CD14-positive monocyte (primary cell): ENCODE measurements around the gene ZNF557. TPM values are rescaled to one million over a fixed set of nuclear protein-coding genes. Genes with fewer than 3 reads are reported as not detected.

Experiments used
- DNase-seq, 3 donors: peaks; one replicate each; pipeline ENCODE4 v3.0.0-alpha.2; 2011 to 2022
- H2AFZ ChIP-seq: 2 replicates; pipeline ENCODE4 v1.6.0; 2012; ENCODE audit warnings: mild to moderate bottlenecking, low read depth, low read length, inconsistent platforms; ENCODE audit not compliant: insufficient read depth, poor library complexity, severe bottlenecking
- H3K27ac ChIP-seq, 2 donors: 1 replicate in 1 of 2; 2 replicates in 1 of 2; pipeline ENCODE4 v1.5.1; 2012 to 2013; ENCODE audit warnings: low read length in 2 of 2, control low read depth in 1 of 2, inconsistent platforms in 1 of 2, low read depth in 1 of 2, mild to moderate bottlenecking in 1 of 2
- H3K27me3 ChIP-seq, 2 donors: one replicate each; pipeline versions ENCODE4 v1.6.0 to v1.6.1; 2011 to 2013; ENCODE audit warnings: low read length in 2 of 2; ENCODE audit not compliant: control insufficient read depth in 2 of 2, insufficient read depth in 2 of 2
- H3K36me3 ChIP-seq, 2 donors: replicated peaks in 1 of 2; 1 replicate in 1 of 2; 2 replicates in 1 of 2; pipeline versions ENCODE4 v1.5.1 to v1.6.1; 2012 to 2013; ENCODE audit warnings: low read length in 2 of 2, control low read depth in 1 of 2, inconsistent platforms in 1 of 2, mild to moderate bottlenecking in 1 of 2; ENCODE audit not compliant: insufficient read depth in 2 of 2, control insufficient read depth in 1 of 2
- H3K4me1 ChIP-seq, 2 donors: 1 replicate in 1 of 2; 2 replicates in 1 of 2; pipeline versions ENCODE4 v1.5.1 to v1.6.1; 2012 to 2013; ENCODE audit warnings: low read length in 2 of 2, control low read depth in 1 of 2, inconsistent platforms in 1 of 2, mild to moderate bottlenecking in 1 of 2, moderate library complexity in 1 of 2; ENCODE audit not compliant: insufficient read depth in 2 of 2, control insufficient read depth in 1 of 2
- H3K4me2 ChIP-seq: replicated peaks from 2 replicates; pipeline ENCODE3; 2012; ENCODE audit warnings: low read length, moderate library complexity, mild to moderate bottlenecking; ENCODE audit not compliant: poor library complexity, severe bottlenecking; ENCODE audit errors: extremely low read depth
- H3K4me3 ChIP-seq, 3 experiments: fragments of 200-600 bp in 1 of 3; sonication (generic) in 1 of 3; replicated peaks in 1 of 3; 1 replicate in 2 of 3; 2 replicates in 1 of 3; pipeline ENCODE4 v1.5.1; 2011 to 2013; ENCODE audit warnings: low read length in 3 of 3, mild to moderate bottlenecking in 3 of 3, control low read depth in 2 of 3, low read depth in 2 of 3, inconsistent platforms in 1 of 3, moderate library complexity in 1 of 3
- H3K79me2 ChIP-seq: 2 replicates; pipeline ENCODE4 v1.6.0; 2012; ENCODE audit warnings: mild to moderate bottlenecking, control low read depth, inconsistent platforms, low read length, moderate library complexity; ENCODE audit not compliant: insufficient read depth
- H3K9ac ChIP-seq: 2 replicates; pipeline ENCODE4 v1.6.0; 2017; ENCODE audit warnings: low read length, mild to moderate bottlenecking; ENCODE audit not compliant: insufficient read depth, poor library complexity, severe bottlenecking
- H3K9me3 ChIP-seq, 2 donors: replicated peaks in 1 of 2; 1 replicate in 1 of 2; 2 replicates in 1 of 2; pipeline versions ENCODE4 v1.5.1 to v1.6.1; 2012 to 2013; ENCODE audit warnings: low read length in 2 of 2, control low read depth in 1 of 2; ENCODE audit not compliant: control insufficient read depth in 1 of 2, insufficient read depth in 1 of 2
- H4K20me1 ChIP-seq: 2 replicates; pipeline ENCODE4 v1.6.0; 2012; ENCODE audit warnings: mild to moderate bottlenecking, low read length, control low read depth, moderate library complexity; ENCODE audit not compliant: insufficient read depth
- H3K27ac Mint-ChIP-seq, 7 donors: one replicate each; pipeline ENCODE4 v1.8.0; 2020; ENCODE audit warnings: mild to moderate bottlenecking in 7 of 7, mixed read lengths in 7 of 7, moderate library complexity in 6 of 7, inconsistent platforms in 2 of 7
- H3K27me3 Mint-ChIP-seq, 3 donors: one replicate each; pipeline ENCODE4 v1.8.0; 2021 to 2022; ENCODE audit warnings: low read depth in 3 of 3, mild to moderate bottlenecking in 3 of 3, mixed read lengths in 3 of 3, moderate library complexity in 3 of 3, inconsistent platforms in 1 of 3
- H3K36me3 Mint-ChIP-seq, 2 donors: one replicate each; pipeline ENCODE4 v1.8.0; 2020; ENCODE audit warnings: mixed read lengths in 2 of 2, inconsistent platforms in 1 of 2, mild to moderate bottlenecking in 1 of 2
- H3K4me1 Mint-ChIP-seq: one replicate; pipeline ENCODE4 v1.8.0; 2020; ENCODE audit warnings: mild to moderate bottlenecking, mixed read lengths
- H3K4me3 Mint-ChIP-seq, 2 donors: one replicate each; pipeline ENCODE4 v1.8.0; 2020; ENCODE audit warnings: mild to moderate bottlenecking in 2 of 2, mixed read lengths in 2 of 2, moderate library complexity in 1 of 2
- H3K9me3 Mint-ChIP-seq, 7 donors: one replicate each; pipeline ENCODE4 v1.8.0; 2020 to 2022; ENCODE audit warnings: mixed read lengths in 7 of 7, mild to moderate bottlenecking in 6 of 7, moderate library complexity in 6 of 7, inconsistent platforms in 2 of 7
- CTCF ChIP-seq: fragments of 200-600 bp; IDR thresholded peaks from one replicate; pipeline ENCODE4 v1.8.0; 2022; ENCODE audit warnings: antibody characterized with exemption, mild to moderate bottlenecking
- WGBS: methylation state at CpG from one replicate; pipeline ENCODE4 v1.1.5; 2013; ENCODE audit warnings: missing lambda C conversion rate; ENCODE audit not compliant: insufficient coverage; 5-methylcytosine and 5-hydroxymethylcytosine counted together
- intact Hi-C, 2 donors: fragments of 100-400 bp; cut with micrococcal nuclease; formaldehyde crosslinking; loops; one replicate each; pipeline versions ENCODE4 v1.15.0 to v1.15.1; 2023
- polyA plus RNA-seq, 3 donors: library from polyadenylated mRNA; depleted of rRNA in 1 of 3; unstranded in 2 of 3; stranded (reverse) in 1 of 3; fragments of 300-500 nt in 2 of 3; fragments of >200 nt in 1 of 3; fragmentation: Illumina TruSeq in 2 of 3; gene quantifications; 1 replicate in 2 of 3; 2 replicates in 1 of 3; pipeline ENCODE4 v1.2.3, GENCODE V29; 2012 to 2021

ZNF557 gene
- polyA plus RNA-seq, 3 donors: 0.87 to 3.4 (median 1.7) TPM

DNA sequence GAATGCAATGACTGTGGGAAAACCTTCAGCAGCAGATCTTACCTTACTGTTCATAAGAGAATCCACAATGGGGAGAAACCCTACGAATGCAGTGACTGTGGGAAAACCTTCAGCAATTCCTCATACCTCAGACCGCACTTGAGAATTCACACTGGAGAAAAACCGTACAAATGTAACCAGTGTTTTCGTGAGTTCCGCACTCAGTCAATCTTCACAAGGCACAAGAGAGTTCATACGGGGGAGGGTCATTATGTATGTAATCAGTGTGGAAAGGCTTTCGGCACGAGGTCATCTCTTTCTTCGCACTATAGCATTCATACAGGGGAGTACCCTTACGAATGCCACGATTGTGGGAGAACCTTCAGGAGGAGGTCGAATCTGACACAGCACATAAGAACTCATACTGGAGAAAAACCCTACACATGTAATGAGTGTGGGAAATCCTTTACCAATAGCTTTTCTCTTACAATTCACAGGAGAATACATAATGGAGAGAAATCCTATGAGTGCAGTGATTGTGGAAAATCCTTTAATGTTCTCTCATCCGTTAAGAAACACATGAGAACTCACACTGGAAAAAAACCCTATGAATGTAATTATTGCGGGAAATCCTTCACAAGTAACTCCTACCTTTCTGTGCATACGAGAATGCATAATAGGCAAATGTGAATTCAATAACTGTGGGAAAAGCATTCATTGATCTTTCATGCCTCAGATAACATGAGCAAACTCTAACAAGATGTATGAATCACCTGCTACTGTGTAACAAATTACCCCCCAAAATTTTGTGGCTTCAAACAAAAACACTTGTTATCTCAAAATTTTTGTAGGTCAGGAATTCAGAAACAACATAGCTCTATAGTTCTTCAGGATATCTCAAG, 13.8 kb downstream of the ZNF557 start:
- peaks cover 0 to 2% (median 0%) of the 10 kb centered on the region in 3 donors for H3K27me3 Mint-ChIP-seq
- H3K27ac Mint-ChIP-seq: no peak overlapping the region
- H3K36me3 Mint-ChIP-seq: peaks cover 54 to 64% of the 10 kb centered on the region in 2 donors
- H3K4me3 Mint-ChIP-seq: no peak overlapping the region
- Histone ChIP-seq H3K9ac (no peak overlapping the region), H2AFZ (no peak overlapping the region), H3K27me3 (no peaks in the 10 kb centered on the region), H4K20me1 (no peaks in the 10 kb centered on the region), H3K27ac (no peak overlapping the region), H3K4me1 (no peaks in the 10 kb centered on the region), H3K4me2 (no peak overlapping the region), H3K79me2 (peaks cover 4% of the 10 kb centered on the region), H3K9me3 (peaks cover 84 to 100% of the 10 kb centered on the region in 2 donors), H3K4me3 (peak overlapping the region in 1 of 3 experiments; percentile 26), H3K36me3 (peaks cover 57 to 66% of the 10 kb centered on the region in 2 donors)
- intact Hi-C loops: no loop called here
- no peak for TF ChIP-seq CTCF
- no peak for DNase-seq
- peaks cover 52 to 99% (median 98%) of the 10 kb centered on the region in 7 donors for H3K9me3 Mint-ChIP-seq
- H3K4me1 Mint-ChIP-seq: no peaks in the 10 kb centered on the region
- WGBS: no CpG with 5 or more reads among the region's 15 CpGs

DNA sequence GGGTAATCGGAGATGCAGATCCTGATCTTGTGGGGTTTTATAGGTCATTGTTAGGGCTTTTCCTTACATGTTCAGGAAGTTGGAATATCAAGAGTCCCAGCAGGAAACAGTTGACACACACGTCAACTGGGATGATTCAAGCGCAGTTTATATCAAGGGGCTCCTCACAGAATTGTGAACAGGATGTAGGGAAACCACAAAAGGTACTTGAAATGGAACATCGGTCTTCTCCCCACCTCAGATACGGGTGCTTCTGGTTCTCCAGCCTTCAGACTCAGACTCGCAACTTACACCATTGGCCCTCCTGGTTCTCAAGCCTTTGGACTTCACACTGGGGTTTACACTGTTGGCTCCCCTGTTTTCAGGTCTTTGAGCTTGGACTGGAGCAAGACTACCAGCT, 19.5 kb downstream of the ZNF557 start:
- Histone ChIP-seq H3K4me1 (no peaks in the 10 kb centered on the region), H4K20me1 (no peaks in the 10 kb centered on the region), H3K9me3 (peaks cover 91 to 97% of the 10 kb centered on the region in 2 donors), H3K27ac (no peak overlapping the region), H3K4me2 (no peak overlapping the region), H3K4me3 (no peak overlapping the region), H3K36me3 (peaks cover under 1 to 10% of the 10 kb centered on the region in 2 donors), H2AFZ (no peak overlapping the region), H3K9ac (no peak overlapping the region), H3K79me2 (no peaks in the 10 kb centered on the region), H3K27me3 (no peaks in the 10 kb centered on the region)
- intact Hi-C loops: no loop called here
- DNase-seq: no peak
- no peak for TF ChIP-seq CTCF
- H3K27me3 Mint-ChIP-seq: peaks cover 0 to 3% (median 0%) of the 10 kb centered on the region in 3 donors
- WGBS: 100% methylated on average over 4 of the region's 6 CpGs
- H3K36me3 Mint-ChIP-seq: peaks cover 0 to 15% of the 10 kb centered on the region in 2 donors
- peaks cover 45 to 98% (median 97%) of the 10 kb centered on the region in 7 donors for H3K9me3 Mint-ChIP-seq
- H3K27ac Mint-ChIP-seq: no peak overlapping the region
- H3K4me3 Mint-ChIP-seq: no peak overlapping the region
- no peaks in the 10 kb centered on the region for H3K4me1 Mint-ChIP-seq
